ENCODE results near the gene C5AR1.
"Not testable (repeated sequence)": the region's sequence is repeated elsewhere in the genome, so short reads cannot be mapped to it uniquely, and the experiment has no call there.

Gene C5AR1

GRCh38 chr19:47309608-47310007 is at the start of gene C5AR1:
C5AR1 (plus strand) TSS chr19:47309861; CDS start chr19:47309896, 35 bp downstream.
- H3K4me3 ChIP-seq (ENCODE audit: low read depth, low read length): no peak within 1 kb of the TSS
- peak; percentile 37 for DNase-seq (ENCODE audit: low read depth)
- no peak for TF ChIP-seq CTCF (IDR thresholded peaks at IDR 0.05; ENCODE audit: insufficient read depth, low read depth, low read length, missing control alignments)

GRCh38 chr19:47260476-47260875 is 49.2 kb upstream of the C5AR1 start:
- no peak overlapping the region for H3K4me3 ChIP-seq (ENCODE audit: low read depth, low read length)
- TF ChIP-seq CTCF (IDR thresholded peaks at IDR 0.05; ENCODE audit: insufficient read depth, low read depth, low read length, missing control alignments): no peak
- DNase-seq (ENCODE audit: low read depth): no peak

DNA sequence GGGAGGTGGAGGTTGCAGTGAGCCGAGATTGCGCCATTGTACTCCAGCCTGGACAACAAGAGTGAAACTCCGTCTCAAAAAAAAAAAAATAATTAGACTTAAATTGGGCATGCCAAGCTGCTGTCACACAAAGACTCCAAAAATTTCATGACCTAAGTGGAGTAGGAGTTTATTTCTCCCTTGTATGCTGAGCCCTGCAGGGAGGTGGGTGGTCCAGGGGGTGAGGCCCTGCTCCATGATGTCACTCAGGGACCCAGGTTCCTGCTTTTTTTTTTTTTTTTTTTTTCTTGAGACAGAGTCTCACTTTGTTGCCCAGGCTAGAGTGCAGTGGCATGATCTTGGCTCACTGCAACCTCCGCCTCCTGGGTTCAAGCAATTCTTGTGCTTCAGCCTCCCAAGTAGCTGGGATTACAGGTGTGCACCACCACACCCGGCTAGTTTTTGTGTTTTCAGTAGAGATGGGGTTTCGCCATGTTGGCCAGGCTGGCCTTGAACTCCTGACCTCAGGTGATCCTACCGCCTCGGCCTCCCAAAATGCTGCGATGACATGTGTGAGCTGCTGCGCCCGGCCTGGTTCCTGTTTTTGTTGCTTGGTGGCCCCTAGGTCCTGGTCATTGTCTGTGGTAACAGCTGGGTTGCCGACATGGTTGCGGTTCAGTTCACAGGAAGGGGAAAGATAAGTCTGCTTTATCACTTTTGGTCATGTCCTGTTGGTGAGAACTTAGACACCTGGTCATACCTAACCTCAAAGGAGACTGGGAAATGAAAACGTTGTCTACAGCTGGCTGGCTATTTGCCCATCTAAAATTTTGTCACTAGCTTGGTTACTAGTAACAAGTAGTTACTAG is 47.5 kb upstream of the C5AR1 start:
- peak; percentile 98 for DNase-seq (ENCODE audit: low read depth)
- H3K4me3 ChIP-seq (ENCODE audit: low read depth, low read length): not testable (repeated sequence)

DNA sequence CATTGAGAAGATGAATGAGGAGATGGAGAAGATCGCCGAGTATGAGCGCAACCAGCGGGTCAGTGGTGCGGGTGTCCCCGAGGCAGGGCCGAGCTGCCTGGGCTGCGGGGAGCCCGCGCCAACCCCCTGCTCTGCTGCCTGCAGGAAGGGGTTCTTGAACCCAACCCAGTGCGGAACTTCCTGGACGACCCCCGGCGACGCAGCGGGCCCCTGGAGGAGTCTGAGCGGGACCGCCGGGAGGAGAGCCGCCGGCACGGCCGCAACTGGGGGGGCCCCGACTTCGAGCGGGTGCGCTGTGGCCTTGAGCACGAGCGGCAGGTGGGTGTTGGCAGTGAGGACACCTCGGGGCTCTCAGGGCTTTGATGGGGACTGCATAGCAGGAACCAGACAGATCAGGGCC is 45.0 kb upstream of the C5AR1 start:
- no peak overlapping the region for H3K4me3 ChIP-seq (ENCODE audit: low read depth, low read length)
- no peak for DNase-seq (ENCODE audit: low read depth)
- no peak for TF ChIP-seq CTCF (IDR thresholded peaks at IDR 0.05; ENCODE audit: insufficient read depth, low read depth, low read length, missing control alignments)

DNA sequence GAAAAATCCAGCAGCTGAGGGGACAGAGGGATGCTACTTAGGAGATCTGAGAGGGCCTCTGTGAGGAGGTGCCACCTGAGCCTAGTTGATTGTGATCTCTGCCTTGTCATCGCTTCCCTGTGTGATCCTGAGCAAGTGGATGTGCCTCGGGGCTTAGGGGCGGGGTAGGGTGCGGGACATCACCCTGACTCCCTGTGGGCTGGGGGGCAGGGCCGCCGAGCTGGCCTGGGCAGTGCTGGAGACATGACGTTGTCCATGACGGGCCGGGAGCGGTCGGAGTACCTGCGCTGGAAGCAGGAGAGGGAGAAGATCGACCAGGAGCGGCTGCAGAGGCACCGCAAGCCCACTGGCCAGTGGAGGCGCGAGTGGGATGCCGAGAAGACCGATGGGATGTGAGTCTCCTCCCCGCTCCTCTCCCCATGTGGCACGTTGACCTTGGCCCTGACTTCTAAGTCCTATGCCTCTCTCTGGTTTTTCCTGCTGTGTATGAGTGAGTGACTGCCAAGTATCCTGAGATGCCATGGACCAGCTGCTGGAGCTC is 43.2 kb upstream of the C5AR1 start:
- TF ChIP-seq CTCF (IDR thresholded peaks at IDR 0.05; ENCODE audit: insufficient read depth, low read depth, low read length, missing control alignments): no peak
- no peak overlapping the region for H3K4me3 ChIP-seq (ENCODE audit: low read depth, low read length)
- no peak for DNase-seq (ENCODE audit: low read depth)

GRCh38 chr19:47267350-47267759 is 42.3 kb upstream of the C5AR1 start:
- no peak for TF ChIP-seq CTCF (IDR thresholded peaks at IDR 0.05; ENCODE audit: insufficient read depth, low read depth, low read length, missing control alignments)
- DNase-seq (ENCODE audit: low read depth): no peak
- no peak overlapping the region for H3K4me3 ChIP-seq (ENCODE audit: low read depth, low read length)

DNA sequence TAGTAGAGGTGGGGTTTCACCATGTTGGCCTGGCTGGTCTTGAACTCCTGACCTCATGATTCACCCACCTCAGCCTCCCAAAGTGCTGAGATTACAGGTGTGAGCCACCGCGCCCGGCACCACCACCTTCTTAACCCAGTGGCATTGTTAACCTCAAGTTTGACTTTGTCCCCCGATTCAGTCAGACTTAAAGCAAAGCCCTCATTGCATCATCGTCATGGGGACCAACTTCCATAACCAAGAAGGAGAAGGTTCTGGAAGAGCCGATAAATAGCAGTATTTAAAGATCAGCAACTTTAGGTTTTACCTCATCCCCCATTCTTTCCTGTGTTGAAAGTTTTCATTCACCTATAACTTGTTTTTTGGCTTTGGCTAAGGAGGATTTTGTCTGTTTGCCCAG is 41.6 kb upstream of the C5AR1 start:
- H3K4me3 ChIP-seq (ENCODE audit: low read depth, low read length): no peak overlapping the region
- TF ChIP-seq CTCF (IDR thresholded peaks at IDR 0.05; ENCODE audit: insufficient read depth, low read depth, low read length, missing control alignments): no peak
- DNase-seq (ENCODE audit: low read depth): no peak

Measured in GM12865 (cell line).